Karpas-422 (cell line): ENCODE results near the gene GLIS1. TPM values are rescaled to one million over a fixed set of nuclear protein-coding genes. Genes with fewer than 3 reads are reported as not detected.
"Not testable (repeated sequence)": the region's sequence is repeated elsewhere in the genome, so short reads cannot be mapped to it uniquely, and the experiment has no call there.

Experiments used
- DNase-seq: peaks from one replicate; pipeline ENCODE4 v3.0.0-alpha.2; 2015
- H2AFZ ChIP-seq: fragments of 200-600 bp; sonication (generic); 2 replicates; pipeline ENCODE4 v1.6.1; 2014; ENCODE audit warnings: antibody characterized with exemption, low read length, mixed read lengths
- H3K27ac ChIP-seq: fragments of 200-600 bp; sonication (generic); 2 replicates; pipeline ENCODE4 v1.5.1; 2014; ENCODE audit warnings: mild to moderate bottlenecking, low read length, moderate library complexity
- H3K27me3 ChIP-seq: fragments of 200-600 bp; sonication (generic); 2 replicates; pipeline ENCODE4 v1.6.1; 2014; ENCODE audit warnings: low read length, mixed read lengths
- H3K36me3 ChIP-seq: fragments of 200-600 bp; sonication (generic); 2 replicates; pipeline ENCODE4 v1.6.1; 2014; ENCODE audit warnings: low read length, mixed read lengths; ENCODE audit not compliant: insufficient read depth
- H3K4me1 ChIP-seq: fragments of 200-600 bp; sonication (generic); 2 replicates; pipeline ENCODE4 v1.6.1; 2014; ENCODE audit warnings: mild to moderate bottlenecking, low read length, mixed read lengths
- H3K4me2 ChIP-seq: fragments of 200-600 bp; sonication (generic); 2 replicates; pipeline ENCODE4 v1.6.1; 2014; ENCODE audit warnings: low read length, low read depth, mild to moderate bottlenecking; ENCODE audit not compliant: poor library complexity, severe bottlenecking
- H3K4me3 ChIP-seq: fragments of 200-600 bp; sonication (generic); 2 replicates; pipeline ENCODE4 v1.5.1; 2014; ENCODE audit warnings: mild to moderate bottlenecking, antibody characterized with exemption, low read length, mixed read lengths
- H3K79me2 ChIP-seq: fragments of 200-600 bp; sonication (generic); 2 replicates; pipeline ENCODE4 v1.6.1; 2014; ENCODE audit warnings: mild to moderate bottlenecking, low read length, mixed read lengths
- H3K9ac ChIP-seq: fragments of 200-600 bp; sonication (generic); 2 replicates; pipeline ENCODE4 v1.6.0; 2014; ENCODE audit warnings: low read length
- H3K9me2 ChIP-seq: fragments of 200-600 bp; sonication (generic), shearing (Covaris generic); replicated peaks from 2 replicates; pipeline ENCODE4 v1.6.0; 2014; ENCODE audit warnings: mild to moderate bottlenecking, low read length, moderate library complexity; ENCODE audit not compliant: insufficient read depth
- H3K9me3 ChIP-seq: fragments of 300-700, 200-600 bp; sonication (generic); 2 replicates; pipeline ENCODE4 v1.6.1; 2014; ENCODE audit warnings: low read length, mixed read lengths
- H4K20me1 ChIP-seq: fragments of 200-600 bp; sonication (generic); 2 replicates; pipeline ENCODE4 v1.6.1; 2014; ENCODE audit warnings: mild to moderate bottlenecking, antibody characterized with exemption, low read length, low read depth; ENCODE audit not compliant: insufficient read depth
- total RNA-seq: library from RNA; depleted of rRNA; stranded (reverse); fragments of >200 nt; shearing (Covaris generic); gene quantifications from 2 replicates; pipeline ENCODE4 v1.2.3, GENCODE V29; 2014; ENCODE audit warnings: low replicate concordance

GLIS1 gene
- total RNA-seq, 1 experiment from 2014 or later, result not detected

DNA sequence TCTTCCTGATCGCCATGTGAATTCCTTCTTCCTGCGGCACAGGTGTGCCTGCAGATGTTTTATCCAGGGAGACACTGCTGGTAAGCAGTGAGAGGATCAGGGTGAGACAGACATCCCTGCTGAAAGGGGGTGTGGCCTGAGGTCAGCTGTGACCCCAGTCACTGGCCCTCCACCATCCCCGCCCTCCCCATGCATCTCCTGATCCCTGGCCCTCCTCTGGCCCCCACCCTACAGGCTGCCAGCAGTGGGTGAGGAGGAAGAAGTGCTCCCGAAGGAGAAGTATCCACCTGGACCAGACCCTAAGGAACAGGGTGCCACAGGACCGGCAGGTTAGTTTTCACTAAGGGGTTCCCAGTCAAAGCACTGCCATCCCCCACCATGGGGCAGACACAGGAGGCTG lies 85.3 kb downstream of the GLIS1 start:
- no peaks in the 10 kb centered on the region for H3K36me3 ChIP-seq
- no peak for DNase-seq
- no peak overlapping the region for H2AFZ ChIP-seq
- no peak overlapping the region for H3K4me2 ChIP-seq
- H4K20me1 ChIP-seq, result no peaks in the 10 kb centered on the region
- H3K27ac ChIP-seq, result no peak overlapping the region
- H3K9me3 ChIP-seq, result no peaks in the 10 kb centered on the region
- no peaks in the 10 kb centered on the region for H3K9me2 ChIP-seq
- H3K4me1 ChIP-seq, result no peaks in the 10 kb centered on the region
- no peaks in the 10 kb centered on the region; the same call in 1 of the 2 replicates for H3K27me3 ChIP-seq
- H3K4me3 ChIP-seq, result no peak overlapping the region
- no peaks in the 10 kb centered on the region for H3K79me2 ChIP-seq
- no peak overlapping the region for H3K9ac ChIP-seq

DNA sequence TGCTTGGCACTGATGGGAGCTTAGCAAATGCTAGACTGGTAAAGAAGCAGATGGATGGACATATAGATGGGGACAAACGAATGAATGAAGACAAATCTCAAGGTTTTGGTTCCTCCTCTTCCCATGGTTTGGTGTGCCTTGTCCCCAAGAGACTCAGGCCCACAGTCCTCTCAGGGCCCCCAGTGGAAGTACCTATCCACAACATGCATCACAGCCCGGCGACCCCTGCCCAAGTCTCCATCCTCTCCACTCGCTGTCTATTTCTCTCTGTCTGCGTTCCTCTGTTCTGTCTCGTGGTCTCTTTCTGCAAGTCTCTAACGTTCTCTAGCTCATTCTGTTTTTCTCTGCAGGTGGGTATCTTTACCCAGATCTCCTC lies 85.8 kb downstream of the GLIS1 start:
- no peaks in the 10 kb centered on the region for H3K4me1 ChIP-seq
- no peak overlapping the region for H3K4me2 ChIP-seq
- H3K27me3 ChIP-seq, result no peaks in the 10 kb centered on the region; the same call in 1 of the 2 replicates
- H4K20me1 ChIP-seq, result no peaks in the 10 kb centered on the region
- H3K27ac ChIP-seq, result no peak overlapping the region
- no peak for DNase-seq
- no peaks in the 10 kb centered on the region for H3K79me2 ChIP-seq
- no peaks in the 10 kb centered on the region for H3K9me3 ChIP-seq
- no peak overlapping the region for H2AFZ ChIP-seq
- no peak overlapping the region for H3K9ac ChIP-seq
- H3K4me3 ChIP-seq, result no peak overlapping the region
- H3K36me3 ChIP-seq, result no peaks in the 10 kb centered on the region
- H3K9me2 ChIP-seq, result no peaks in the 10 kb centered on the region

DNA sequence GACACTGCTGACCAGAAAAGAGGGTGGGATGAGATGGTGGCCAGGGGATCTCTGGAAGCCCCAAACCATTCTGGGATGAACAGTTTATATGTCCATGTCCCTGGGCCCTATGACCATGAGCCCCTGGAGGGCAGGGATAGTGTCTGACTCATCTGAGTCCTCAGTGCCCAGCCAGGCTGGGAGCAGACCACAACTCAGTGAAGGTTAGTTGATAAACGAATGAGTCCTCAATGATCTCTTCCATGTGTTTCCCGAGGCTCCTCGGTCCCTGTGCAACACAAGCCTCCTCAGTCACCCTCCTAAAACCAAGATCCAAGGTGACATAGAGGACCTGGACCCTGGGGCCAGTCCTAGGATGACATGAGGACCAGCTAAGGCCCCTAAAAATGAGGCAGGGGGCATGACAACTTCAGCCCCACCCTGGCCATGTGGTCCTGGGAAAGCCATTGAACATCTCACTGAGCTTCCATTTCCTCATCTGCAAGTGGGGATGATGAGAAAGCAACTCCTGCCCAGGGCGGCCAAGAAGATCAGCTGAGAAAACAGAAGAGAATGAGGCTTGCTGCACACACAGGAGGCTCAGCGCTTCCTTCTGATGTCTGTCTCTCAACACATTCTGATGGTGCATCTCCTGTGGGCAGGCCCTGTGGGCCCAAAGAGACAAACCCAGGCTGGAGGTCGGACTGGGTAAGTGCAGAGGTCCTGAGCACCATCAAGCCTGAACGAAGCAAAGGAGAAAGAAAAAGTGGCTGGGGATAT lies 86.3 kb downstream of the GLIS1 start:
- no peak for DNase-seq
- no peaks in the 10 kb centered on the region for H3K4me1 ChIP-seq
- no peaks in the 10 kb centered on the region for H3K9me3 ChIP-seq

DNA sequence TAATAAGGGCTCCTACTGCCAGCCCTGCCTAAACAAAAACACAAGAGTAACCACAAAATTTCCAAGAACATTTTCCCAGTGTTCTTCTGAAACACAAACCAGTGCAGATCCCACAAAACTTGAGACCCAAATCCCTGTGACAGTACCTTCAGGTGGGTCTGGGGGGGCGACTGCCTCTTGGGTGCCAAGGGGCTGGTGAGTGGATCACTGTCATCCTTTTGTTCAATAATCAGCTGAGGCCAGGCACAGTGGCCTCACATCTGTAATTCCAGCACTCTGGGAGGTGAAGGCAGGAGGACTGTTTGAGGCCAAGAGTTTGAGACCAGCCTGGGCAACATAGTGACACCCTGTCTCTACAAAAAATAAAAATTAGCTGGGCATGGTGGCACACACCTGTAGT lies 87.6 kb downstream of the GLIS1 start:
- H3K9ac ChIP-seq, result no peak overlapping the region
- no peak overlapping the region for H2AFZ ChIP-seq
- H3K27me3 ChIP-seq, result no peaks in the 10 kb centered on the region; the same call in 1 of the 2 replicates
- H3K4me1 ChIP-seq, result no peaks in the 10 kb centered on the region
- H3K79me2 ChIP-seq, result no peaks in the 10 kb centered on the region
- no peak overlapping the region for H3K27ac ChIP-seq
- no peak overlapping the region for H3K4me2 ChIP-seq
- no peak for DNase-seq
- H3K9me2 ChIP-seq, result no peaks in the 10 kb centered on the region
- no peaks in the 10 kb centered on the region for H3K36me3 ChIP-seq
- H4K20me1 ChIP-seq, result no peaks in the 10 kb centered on the region
- no peaks in the 10 kb centered on the region for H3K9me3 ChIP-seq
- no peak overlapping the region for H3K4me3 ChIP-seq

More for the DNA sequence above, 86.3 kb downstream of the GLIS1 start:
- Histone ChIP-seq H2AFZ (no peak overlapping the region), H4K20me1 (no peaks in the 10 kb centered on the region), H3K9me2 (no peaks in the 10 kb centered on the region), H3K79me2 (no peaks in the 10 kb centered on the region), H3K9ac (no peak overlapping the region), H3K4me2 (no peak overlapping the region), H3K27me3 (no peaks in the 10 kb centered on the region; the same call in 1 of the 2 replicates), H3K4me3 (no peak overlapping the region), H3K27ac (no peak overlapping the region), H3K36me3 (no peaks in the 10 kb centered on the region)

DNA sequence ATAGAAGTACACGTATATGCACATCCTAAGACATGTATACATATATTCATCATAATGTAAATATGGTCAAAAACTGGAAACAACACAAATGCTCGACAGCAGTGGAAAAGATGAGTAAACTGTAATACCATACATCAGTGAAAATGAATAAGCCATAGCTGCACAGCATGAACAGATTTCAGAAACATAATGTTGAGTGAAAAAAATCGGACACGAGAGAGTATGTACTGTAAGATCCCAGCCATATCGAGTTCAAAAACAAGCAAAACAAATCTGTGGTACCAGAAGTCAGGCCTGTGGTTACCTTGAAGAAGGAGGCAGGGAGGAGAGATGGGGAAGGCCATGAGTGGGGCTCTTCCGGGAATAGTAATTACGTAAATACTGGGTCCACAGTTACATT lies 90.4 kb downstream of the GLIS1 start:
- Histone ChIP-seq H3K27ac (no peak overlapping the region), H3K36me3 (no peaks in the 10 kb centered on the region), H3K4me1 (no peaks in the 10 kb centered on the region), H2AFZ (no peak overlapping the region), H3K9me3 (no peaks in the 10 kb centered on the region), H3K4me3 (no peak overlapping the region), H3K27me3 (no peaks in the 10 kb centered on the region; the same call in 1 of the 2 replicates), H4K20me1 (no peaks in the 10 kb centered on the region), H3K9me2 (no peaks in the 10 kb centered on the region), H3K9ac (no peak overlapping the region), H3K4me2 (no peak overlapping the region), H3K79me2 (no peaks in the 10 kb centered on the region)
- DNase-seq, result no peak

DNA sequence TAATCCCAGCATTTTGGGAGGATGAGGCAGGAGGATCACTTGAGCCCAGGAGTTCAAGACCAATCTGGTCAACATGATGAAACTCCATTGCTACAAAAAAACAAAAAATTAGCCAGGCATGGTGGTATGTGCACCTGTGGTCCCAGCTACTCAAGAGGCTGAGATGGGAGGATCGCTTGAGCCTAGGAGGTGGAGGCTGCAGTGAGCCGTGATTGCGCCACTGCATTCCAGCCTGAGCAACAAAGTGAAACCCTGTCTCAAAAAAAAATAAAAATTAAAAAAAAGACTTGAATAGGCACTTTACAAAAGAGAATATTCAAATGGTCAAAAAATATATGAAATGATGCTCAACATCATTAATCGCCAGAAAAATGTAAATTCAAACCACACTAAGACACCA lies 91.0 kb downstream of the GLIS1 start:
- not testable (repeated sequence) for H3K27me3 ChIP-seq, H3K9me2 ChIP-seq, H3K4me1 ChIP-seq, H3K4me3 ChIP-seq, H3K36me3 ChIP-seq, H2AFZ ChIP-seq, H3K9ac ChIP-seq, H3K9me3 ChIP-seq, H3K27ac ChIP-seq, DNase-seq, H3K79me2 ChIP-seq, H3K4me2 ChIP-seq, H4K20me1 ChIP-seq

DNA sequence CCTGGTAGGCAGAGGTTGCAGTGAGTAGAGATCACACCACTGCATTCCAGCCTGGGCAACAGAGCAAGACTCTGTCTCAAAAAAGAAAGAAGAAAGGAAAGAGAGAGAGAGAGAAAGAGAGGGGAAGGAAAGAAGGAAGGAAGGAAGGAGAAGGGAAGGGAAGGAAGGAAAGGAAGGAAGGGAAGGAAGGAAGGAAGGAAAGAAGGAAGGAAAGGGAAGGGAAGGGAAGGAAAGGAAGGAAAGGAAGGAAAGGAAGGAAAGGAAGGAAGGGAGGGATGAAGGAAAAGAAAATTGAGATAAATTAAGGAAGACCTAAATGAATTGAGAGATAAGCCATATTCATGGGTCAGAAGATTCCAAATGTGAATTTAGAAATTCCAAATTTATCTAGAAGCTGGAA lies 92.2 kb downstream of the GLIS1 start:
- Histone ChIP-seq H3K9ac (no peak overlapping the region), H3K9me2 (no peaks in the 10 kb centered on the region), H3K36me3 (no peaks in the 10 kb centered on the region), H3K4me1 (no peaks in the 10 kb centered on the region), H3K27me3 (no peaks in the 10 kb centered on the region), H3K27ac (no peak overlapping the region), H3K4me3 (no peak overlapping the region), H4K20me1 (no peaks in the 10 kb centered on the region), H3K9me3 (no peaks in the 10 kb centered on the region), H3K4me2 (no peak overlapping the region), H2AFZ (no peak overlapping the region), H3K79me2 (no peaks in the 10 kb centered on the region)
- no peak for DNase-seq

DNA sequence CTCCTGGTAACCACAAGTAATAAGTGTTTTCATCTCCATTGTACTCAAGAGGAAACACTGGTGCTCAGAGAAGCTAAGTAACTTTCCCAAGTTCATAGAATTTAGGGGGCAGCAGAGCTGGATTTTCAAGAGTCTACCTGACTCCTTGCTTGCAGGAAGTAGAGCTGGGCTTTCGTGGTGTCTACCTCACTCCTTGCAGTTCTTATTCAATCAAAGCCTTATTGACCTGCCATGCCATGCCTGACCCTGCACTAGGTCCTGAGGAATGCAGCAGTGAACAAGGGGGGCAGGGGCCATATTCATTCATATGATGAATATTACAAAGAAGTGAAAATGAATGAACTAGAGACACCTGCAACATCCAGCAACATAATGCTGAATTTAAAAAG lies 93.3 kb downstream of the GLIS1 start:
- no peaks in the 10 kb centered on the region for H3K9me2 ChIP-seq
- no peaks in the 10 kb centered on the region for H3K36me3 ChIP-seq
- H3K4me2 ChIP-seq, result no peak overlapping the region
- no peaks in the 10 kb centered on the region for H3K4me1 ChIP-seq
- H4K20me1 ChIP-seq, result no peaks in the 10 kb centered on the region
- no peaks in the 10 kb centered on the region for H3K9me3 ChIP-seq
- H3K4me3 ChIP-seq, result no peak overlapping the region
- H3K9ac ChIP-seq, result no peak overlapping the region
- no peak for DNase-seq
- H2AFZ ChIP-seq, result no peak overlapping the region
- H3K27ac ChIP-seq, result no peak overlapping the region
- H3K79me2 ChIP-seq, result no peaks in the 10 kb centered on the region
- H3K27me3 ChIP-seq, result no peaks in the 10 kb centered on the region
